ENCODE measurements around the gene LYPD4.
"Not testable (repeated sequence)": the region's sequence is repeated elsewhere in the genome, so short reads cannot be mapped to it uniquely, and the experiment has no call there.

Gene LYPD4, protein sequence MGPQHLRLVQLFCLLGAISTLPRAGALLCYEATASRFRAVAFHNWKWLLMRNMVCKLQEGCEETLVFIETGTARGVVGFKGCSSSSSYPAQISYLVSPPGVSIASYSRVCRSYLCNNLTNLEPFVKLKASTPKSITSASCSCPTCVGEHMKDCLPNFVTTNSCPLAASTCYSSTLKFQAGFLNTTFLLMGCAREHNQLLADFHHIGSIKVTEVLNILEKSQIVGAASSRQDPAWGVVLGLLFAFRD

DNA sequence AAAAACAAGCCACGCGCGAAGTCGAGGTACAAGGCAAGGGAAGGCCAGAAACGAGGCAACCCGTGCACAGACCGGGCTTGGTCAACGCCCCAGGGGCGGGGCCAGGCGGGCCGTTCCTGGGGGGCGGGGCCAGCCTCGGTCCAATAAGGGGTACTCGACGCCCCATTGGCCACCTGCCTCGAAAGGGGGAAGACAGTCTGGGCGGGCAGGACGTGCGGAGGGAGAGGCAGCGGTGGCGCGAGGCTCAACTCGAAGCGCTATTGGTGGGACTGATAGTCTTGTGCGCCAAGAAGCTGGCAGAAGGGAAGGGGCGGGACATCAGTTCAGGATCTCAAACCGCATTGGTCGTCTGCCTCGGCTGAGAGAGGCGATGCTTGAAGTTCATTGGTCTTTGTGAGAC, at the start of gene LYPD4:
Gene LYPD4, minus strand, starts transcription at position 83 of the 400 bp plus-strand sequence. CDS start 5,398 bp downstream, outside the sequence.
- no peak for DNase-seq

DNA sequence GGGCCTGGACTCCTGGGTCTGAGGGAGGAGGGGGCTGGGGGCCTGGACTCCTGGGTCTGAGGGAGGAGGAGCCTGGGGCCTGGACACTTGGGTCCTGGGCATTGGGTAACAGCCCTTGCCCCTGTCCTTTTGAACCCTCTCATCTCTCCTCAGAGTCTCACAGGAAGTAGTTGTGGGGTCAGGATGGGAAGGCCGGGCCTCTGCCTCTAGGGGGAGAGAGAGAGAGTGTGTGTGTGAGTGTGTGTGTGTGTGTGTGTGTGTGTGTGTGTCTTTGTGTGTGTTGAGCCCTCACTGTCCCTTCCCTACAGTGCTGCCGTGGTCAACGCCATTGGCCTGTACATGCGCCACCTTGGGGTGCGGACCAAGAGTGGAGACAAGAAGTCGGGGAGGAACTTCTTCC, 49.4 kb upstream of the LYPD4 start:
- DNase-seq, result no peak

DNA sequence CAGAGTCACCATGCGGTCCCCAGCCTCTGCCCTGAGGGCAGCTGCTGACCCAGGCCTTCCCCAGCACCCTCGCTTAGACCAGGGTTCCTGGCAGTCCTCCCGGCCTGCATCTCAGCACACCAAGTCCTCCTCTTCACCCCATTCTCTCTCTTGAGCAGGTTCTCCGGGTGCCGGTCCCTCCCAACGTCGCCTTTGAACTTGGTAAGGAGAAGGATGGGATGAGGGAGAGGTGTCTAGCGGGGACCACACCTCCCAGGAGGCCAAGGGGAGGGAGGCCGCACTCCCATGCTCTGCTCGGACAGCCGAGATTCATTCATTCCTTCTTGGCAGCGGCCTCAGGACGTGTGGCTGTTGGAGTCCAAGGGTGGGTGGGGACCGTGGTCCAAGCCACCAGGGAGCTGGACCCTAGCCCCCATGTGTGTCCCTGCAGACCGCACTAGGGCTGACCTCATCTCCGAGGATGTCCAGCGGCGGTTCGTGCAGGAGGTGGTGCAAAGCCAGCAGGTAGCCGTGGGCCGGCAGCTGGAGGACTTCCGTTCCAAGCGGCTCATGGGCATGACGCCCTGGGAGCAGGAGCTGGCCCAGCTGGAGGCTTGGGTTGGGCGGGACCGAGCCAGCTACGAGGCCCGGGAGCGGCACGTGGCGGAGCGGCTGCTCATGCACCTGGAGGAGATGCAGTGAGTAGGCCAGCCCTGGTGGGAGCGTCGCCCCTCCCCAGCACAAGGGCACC, 47.9 kb upstream of the LYPD4 start:
- no peak for DNase-seq

DNA sequence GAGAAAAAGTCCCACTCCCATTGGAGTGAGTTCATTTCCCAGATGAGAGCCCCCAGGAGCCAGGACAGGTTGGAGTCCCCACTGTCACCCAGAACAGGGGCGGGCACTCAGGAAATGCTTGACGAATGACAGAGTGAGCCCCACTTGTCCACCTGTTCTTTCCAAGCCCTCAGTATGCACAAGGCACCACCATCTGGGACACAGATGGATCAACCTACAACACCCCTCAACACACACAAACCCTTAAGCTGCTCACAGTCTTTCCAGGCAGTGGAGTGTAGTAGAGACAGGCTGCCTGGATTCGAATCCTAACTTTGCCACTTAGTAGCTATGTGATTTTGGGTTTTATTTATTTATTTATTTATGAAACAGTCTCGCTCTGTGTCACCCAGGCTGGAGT, 46.5 kb upstream of the LYPD4 start:
- no peak for DNase-seq

DNA sequence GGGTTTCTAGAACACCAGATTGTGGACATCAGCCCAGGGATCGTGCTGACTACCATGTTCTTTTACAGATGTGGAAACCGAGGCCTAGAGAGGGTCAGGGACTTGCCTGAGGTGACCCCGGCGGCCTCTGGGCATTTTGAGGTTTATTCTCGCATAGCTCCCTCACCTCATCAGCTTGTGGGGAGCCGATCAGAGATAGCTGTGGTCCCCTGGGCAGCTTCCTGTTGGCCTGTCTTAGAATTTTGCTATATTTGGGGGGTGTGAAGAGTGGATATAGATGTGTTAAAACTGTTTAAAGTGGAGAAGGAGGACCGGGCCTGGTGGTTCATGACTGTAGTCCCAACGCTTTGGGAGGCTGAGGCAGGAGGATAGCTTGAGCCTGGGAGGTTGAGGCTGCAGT, 45.4 kb upstream of the LYPD4 start:
- DNase-seq, result no peak

DNA sequence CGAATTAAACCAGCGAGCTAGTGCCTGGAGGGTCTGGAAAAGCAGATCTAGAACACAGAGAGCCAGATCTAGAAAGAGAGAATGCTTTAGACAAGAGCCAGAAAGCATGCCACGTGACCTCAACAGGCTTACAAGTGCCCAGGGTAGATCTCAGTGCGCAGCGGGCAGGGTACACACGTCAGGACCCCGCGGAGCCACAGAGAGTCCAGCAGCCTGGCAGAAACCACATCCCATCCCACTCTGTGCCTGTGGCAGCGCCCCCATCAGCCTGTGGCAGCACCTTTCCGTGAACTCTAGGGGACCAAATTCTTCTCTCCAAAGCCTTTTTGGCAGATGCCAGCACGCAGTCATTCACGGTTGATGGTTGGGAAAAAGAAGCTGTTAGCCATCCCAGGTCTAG, 44.4 kb upstream of the LYPD4 start:
- no peak for DNase-seq

DNA sequence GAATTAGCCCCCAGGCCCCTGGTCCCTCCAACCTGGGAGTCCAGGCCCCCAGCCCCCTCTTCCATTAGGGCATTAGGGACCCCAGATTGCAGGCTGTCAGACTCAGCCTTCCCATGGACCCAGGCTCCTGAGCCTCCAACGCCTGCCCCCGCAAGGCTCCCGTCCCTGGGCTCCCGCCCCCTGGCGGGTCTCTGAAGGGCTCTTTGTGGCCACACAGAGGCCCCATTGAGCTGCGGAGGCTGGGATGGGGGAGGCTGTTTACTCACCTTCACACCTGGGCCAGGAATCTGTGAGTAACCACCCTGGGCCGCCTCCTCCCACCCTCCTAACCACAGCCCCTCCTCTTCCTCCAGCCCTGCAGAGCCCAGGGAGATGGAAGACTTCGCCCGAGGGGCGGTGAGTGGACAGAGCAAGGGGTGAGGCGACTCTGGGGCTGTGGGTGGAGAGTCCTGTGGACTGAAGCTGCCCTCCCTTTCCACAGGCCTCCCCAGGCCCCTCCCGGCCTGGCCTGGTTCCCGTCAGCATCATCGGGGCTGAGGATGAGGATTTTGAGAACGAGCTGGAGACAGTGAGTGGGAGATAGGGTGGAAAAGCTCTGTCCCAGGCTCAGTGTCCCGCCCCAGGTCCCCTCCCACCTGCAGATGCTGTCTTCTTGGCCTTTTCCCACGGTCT, 43.4 kb upstream of the LYPD4 start:
- DNase-seq, result peak; percentile 87 to 88

DNA sequence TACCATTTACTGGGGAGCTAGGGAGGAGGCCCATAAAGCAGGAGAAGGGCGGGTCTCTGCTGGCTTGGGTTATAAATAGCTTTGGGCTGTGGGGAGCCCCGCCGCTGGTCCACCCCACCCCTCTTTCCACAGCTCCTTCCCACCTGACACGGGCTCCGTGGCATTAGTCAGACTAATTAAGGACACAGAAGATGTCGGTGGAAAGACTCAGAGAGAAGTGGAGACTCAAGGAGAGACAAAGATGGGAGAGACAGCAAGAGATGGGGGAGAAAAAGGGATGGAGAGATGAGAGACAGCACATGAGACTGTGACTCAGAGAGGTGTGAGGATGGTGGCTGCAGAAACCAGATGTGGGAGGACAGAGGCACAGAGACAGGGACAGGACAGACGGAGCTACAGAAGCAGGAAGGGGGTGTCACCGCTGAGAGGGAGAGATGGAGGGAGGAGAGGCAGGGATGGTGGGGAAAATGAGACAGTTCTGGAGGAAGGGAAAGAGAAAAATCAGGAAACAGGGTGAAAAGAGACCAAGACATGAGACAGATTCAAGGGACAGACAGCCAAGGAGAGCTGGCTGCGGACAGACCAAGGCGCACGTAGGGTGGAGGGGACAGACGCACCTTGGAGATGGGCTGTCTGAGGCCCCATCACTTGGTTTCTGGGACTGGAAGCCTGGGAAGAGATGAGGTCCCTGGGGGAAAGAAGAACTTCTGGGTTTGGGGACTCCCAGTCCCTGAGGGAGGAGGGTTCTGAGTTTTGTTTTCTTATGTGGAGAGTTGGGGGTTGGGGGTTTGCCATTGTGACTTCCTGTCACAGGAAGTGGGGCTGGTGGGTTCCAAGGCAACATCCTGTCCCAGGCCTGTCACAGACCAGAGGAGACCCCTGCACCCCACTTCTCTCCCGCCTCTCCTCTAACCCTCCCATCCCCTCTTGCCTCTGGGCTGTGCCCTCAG, 42.6 kb upstream of the LYPD4 start:
- DNase-seq, result peak in 1 of 2 experiments; percentile 38

DNA sequence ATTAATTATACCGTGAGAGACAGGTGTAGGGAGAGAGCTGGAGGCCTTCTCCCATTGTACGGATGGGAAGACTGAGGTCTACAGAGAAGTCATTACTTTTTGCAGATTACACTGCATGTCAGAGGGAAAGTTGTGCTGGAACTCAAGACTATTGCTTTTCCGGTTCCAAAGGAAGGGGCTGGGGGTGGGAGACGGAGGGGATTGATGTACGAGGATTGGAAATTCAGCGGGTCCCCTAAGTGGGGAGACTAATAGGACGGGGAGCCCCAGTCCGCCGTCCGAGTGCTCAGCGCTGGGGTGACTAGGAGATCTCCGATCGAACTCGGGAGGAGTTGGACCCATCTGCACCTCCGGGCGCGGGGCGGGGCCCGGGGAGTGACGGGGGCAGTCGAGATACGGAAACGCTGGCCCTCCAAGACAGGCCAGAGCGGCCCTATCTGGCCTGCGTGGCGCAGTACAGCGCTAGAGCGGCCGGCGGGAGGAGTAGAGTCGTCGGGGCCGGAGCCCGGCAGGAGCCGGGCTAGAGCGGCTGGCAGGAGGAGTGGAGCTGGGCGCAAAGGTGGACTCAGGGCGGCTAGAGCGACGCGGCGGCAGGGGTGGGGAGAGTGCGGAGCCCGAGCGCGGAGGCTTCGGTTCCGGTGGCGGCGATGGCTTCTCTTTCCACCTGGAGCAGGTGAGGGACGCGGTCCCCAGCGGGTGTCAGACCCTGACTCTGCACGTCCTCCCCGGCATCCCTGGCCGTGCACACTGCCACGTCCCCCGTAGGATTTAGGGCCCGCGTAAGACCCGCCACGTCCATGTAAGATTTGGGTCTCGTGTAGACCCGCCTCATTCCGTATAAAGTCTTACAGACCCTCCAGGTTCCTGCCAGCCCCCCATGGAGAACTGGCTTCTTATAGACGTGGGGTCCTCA, 39.6 kb upstream of the LYPD4 start:
- peak; percentile 73 to 77 for DNase-seq

DNA sequence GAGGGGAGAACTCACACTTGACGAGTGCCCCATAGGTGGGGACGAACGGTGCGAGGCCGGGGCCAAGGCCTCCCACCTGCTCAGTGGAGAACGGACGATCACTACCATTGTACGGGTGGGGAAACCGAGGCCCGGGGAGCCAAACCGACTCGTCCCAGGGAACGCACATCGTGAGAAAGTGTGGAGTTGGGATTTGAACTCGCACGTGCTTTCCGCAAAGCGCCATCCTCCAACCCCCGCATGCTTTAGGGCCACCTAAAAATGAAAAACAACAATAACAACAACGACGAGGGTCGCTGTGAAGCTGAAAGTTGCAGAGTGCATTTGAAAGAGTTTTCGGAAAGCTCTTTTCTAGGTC, 39.0 kb upstream of the LYPD4 start:
- no peak for DNase-seq

DNA sequence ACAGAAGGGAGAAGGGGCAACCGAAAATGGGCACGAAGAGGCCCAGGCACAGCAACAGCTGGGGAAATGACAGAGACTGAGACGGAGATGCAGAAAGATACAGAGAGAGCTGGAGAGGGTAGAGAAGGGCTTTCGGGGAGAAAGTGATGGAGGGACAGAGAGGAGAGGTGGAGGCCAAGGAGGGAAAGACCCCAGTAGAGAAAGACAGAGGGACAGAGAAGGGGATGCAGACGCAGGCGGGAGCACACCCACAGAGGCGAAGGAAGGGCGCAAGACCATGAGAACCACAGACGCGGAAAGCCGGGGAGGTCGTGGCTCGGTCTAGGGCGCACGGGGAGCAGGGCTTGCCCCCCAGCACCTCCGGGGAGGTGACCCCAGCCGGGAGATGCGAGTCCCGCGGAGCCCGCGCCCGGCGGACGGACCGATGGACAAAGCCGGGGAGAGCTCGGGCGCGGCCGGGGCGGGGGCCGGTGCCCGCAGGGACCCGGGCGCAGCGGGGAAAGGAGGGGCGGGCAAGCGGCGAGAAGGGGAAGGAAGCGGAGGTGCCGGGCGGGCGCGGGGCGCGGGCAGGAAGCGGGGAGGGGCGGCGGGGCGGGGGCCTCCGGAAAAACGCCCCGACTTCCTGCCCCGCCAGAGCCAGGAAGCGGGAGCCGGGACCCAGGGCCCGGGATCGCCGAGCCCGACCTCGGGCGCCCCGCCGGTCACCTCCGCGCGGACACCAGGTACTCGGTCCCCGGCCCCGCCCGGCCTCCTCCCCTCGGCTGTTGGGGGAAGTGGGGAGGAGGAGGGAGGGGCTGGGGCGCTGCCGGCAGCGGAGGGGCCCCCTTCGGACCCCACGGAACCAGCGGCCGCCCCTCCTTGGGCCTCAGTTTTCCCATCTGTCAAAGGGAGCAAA, 38.3 kb upstream of the LYPD4 start, which contains the start of gene ARHGEF1:
Gene ARHGEF1, plus strand, starts transcription at position 617 of the 895 bp plus-strand sequence. CDS start 4,899 bp downstream, outside the sequence.
- peak in 1 of 2 experiments; percentile 39 for DNase-seq

DNA sequence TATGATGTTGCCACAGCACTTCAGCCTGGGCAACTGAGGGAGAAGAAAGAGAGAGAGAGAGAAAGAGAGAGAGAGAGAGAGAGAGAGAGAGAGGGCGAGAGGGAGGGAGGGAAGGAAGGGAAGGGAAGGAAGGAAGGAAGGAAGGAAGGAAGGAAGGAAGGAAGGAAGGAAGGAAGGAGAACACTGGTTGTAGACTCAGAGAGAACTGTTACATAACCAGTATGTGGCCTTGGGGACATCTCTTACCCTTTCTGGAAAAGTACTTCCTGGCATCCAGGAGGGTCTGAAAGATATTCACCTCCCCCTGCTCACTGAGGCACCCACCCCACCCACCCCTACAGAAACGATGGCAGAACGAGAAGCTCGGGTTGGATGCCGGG, 35.8 kb upstream of the LYPD4 start:
- DNase-seq, result no peak

DNA sequence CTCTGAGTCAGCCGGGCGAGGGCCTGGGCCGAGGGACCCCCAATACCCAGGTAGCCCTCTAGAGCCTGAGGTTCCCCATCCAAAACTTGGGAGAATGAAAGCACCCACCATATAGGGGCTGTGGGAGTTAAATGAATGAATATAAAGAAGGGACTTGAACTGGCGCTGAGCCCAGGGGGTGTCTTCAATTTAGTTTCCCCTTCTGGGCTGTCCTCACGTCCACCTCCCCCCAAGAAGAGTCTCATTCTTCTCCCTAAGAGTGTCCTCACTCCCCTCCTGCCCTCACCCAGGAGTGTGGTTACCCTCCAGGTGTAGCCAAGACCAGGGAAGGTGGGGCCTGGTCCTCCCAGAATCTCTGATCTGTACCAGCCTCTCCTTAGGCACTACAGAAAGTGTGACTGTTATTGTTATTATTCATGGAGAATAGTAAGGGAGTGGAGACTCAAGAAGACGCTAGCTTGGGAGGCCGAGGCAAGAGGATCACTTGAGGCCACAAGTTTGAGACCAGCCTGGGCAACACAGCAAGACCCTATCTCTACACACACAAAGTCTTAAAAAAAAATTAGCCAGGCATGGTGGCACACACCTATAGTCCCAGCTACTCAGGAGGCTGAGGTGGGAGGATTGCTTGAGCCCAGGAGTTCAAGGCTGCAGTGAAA, 35.3 kb upstream of the LYPD4 start:
- DNase-seq, result no peak

DNA sequence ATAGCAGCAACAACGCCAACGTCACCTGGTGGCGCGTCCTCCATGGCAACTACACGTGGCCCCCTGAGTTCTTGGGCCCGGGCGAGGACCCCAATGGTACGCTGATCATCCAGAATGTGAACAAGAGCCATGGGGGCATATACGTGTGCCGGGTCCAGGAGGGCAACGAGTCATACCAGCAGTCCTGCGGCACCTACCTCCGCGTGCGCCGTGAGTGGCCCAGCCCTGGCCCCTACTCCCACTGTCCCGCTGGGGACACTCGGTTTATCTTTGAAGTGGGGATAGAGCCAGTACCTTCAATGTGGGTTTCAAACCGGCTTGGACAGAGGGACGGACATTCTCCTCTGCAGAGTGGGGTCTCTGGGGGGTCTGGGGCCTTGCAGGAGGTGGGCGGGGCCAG, 34.6 kb upstream of the LYPD4 start:
- DNase-seq, result no peak

DNA sequence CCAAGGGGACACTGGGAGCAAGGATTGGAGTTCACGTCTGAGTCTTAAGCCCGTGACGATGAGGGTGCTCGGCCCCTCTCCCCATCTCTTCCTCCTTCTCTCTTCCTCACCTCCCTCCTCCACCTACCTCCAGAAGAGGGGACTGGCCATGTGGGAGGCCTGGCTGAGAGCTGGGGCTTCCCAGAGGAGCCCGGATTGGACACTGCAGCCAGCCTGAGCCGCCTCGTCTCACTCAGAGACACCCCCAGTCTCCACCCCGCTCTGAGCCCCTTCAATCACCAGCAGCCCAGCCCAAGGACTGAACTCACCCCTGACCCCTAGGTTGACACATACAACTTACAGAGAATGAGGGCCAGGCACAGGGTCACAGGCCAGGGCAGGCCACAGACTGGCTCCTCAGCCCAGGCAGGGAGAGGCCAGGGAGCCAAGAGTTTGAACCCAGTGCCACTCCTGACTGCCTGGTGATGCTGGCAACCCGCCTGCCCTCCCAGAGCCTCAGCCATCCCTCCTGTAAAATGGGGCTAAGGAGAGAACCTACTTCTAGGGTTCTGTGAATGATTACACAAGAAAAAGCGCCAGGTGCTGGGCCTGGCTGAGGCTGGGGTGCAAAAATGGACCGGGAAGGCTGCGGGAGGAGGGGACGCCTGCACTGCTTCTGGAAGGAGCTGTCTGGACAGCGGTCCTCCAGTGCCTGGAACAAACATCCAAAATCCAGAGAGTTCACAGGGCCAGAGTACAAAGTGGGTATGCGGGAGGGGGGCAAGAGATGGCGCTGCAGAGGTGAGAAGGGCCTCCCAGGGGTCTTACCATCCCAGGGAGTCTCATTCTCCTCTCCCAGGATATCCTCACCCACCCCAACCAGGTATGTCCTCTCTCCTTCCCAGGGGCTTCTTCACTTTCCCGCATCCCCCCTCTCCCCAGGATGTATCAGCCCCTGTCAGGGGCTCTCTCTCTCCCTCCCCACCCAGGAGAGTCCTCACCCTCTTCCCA, 33.7 kb upstream of the LYPD4 start:
- no peak for DNase-seq

DNA sequence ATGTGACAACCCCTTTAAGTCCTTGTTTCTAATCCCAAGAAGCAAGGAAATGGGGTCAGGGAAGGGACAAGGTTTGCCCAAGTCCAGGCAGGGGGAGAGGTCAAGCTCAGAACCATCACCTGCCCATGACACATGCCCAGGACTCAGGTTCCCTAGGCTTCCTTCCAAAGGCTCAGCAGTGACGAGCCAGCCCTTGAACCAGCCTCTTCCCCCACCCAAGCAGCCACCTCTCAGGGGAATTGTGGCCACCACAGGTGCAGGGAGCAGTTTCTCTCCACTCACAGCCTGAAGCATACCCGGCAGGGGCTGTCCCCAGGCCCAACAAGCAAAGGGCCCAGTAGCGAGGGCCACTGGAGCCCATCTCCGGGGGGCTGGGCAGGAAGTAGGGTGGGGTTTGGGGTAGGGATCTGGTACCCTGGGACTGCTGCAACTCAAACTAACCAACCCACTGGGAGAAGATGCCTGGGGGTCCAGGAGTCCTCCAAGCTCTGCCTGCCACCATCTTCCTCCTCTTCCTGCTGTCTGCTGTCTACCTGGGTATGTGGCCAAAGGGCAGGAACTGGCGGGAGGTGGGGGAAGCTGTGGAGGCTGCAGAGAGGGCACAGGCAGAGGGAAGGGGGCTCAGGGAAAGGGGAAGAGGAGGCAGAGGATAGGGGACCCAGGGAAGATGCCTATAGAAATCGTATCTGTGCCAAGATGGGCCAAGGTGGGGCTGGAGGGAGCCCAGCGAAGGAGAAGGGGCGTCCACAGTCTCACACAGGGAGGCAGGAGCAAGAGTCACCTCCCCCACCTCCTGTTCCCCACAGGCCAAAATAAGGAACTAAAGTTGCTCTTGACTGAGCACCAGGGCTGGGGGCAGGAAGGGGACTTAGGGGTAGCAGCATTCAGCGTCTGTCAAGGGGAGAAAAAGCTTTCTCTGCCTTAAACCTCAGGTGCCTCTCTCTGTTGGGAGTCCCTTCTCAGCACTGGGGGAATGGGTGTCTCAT, 32.7 kb upstream of the LYPD4 start, which contains the start of gene CD79A:
Gene CD79A, plus strand, starts transcription at position 433 of the 986 bp plus-strand sequence. Its CDS starts 26 bp downstream, at position 459.
- no peak for DNase-seq

DNA sequence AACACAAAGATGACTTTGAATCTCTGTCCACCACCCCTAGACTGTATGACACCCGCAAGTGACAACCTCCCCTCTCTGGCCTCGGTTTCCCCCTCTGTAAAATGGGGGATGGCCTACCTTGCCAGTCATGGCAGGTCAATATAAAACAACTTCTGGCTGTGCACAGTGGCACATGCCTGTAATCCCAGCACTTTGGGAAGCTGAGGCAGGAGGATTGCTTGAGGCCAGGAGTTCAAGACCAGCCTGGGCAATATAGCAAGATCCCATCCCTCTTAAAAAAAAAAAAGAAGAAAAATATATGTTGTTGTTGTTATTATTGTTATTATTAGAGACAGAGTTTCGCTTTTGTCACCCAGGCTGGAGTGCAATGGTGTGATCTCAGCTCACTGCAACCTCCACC, 31.5 kb upstream of the LYPD4 start:
- DNase-seq, result not testable (repeated sequence)
